Fibroblast of skin of left biceps (primary cell): ENCODE results near the gene PHF5A.

Experiments
- DNase-seq, 2 experiments: peaks; one replicate each; pipeline ENCODE4 v3.0.0-alpha.2; 2013; ENCODE audit warnings: low read depth in 2 of 2

The PHF5A gene, protein sequence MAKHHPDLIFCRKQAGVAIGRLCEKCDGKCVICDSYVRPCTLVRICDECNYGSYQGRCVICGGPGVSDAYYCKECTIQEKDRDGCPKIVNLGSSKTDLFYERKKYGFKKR

DNA sequence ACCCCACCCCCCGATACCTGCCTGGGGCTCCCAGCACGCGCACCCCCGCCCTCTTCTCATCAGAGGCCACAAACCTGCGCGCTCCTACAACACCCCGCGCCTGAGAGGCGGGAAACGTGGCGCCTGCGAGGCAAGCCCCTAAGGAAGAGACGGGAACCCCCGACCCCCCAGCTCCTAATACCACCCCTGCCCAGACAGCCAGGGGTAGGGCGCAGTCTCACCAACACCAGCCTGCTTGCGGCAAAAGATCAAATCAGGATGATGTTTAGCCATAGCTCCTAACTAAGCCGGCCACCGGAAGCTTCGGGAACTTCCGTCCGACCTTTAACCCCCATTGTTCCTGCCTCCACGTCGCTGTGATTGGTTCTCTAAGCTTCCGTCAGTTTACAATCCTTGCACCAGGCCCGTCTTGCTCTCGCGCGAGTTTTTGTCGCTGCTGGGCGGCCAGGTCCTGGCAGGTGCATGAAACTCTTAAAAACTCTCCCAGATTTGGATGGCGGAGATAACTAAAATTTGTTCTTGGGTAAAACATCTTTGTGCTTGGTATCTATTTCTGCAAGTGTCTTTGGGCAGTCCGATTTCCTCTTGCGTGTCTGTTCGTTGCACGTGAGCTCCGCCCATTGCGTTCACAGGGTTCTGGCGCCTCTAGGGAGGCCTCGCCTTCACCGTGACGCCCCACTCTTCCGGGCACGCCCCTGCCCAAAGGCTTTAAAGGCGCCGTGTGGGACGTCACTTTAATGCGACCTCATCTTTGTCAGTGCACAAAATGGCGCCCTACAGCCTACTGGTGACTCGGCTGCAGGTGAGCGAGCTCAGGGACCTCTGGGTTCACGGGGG, at the start of gene PHF5A, which contains the start of gene ACO2:
Gene PHF5A (minus strand): TSS at position 312 of the 837 bp plus-strand sequence. CDS start 39 bp downstream, at position 273.
Gene ACO2 (plus strand): TSS at position 737 of the 837 bp plus-strand sequence. CDS start 30 bp downstream, at position 767.
- DNase-seq, result peak; percentile 93 to 95

DNA sequence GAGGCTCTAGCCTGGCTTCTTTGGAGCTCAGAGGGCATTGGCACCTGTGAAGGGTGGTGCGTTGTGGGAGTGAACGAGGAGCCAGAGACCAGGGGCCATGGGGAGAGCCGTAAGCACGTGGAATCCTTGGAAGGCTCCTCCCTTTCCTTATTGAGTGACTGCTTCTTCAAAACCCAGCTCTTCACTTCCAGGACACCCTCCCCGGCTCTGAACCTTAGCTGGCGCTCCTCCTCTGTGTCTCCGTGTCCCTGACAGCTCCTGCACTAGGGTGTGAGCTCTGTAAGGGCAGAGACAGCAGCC, 49.5 kb upstream of the PHF5A start:
- no peak for DNase-seq

DNA sequence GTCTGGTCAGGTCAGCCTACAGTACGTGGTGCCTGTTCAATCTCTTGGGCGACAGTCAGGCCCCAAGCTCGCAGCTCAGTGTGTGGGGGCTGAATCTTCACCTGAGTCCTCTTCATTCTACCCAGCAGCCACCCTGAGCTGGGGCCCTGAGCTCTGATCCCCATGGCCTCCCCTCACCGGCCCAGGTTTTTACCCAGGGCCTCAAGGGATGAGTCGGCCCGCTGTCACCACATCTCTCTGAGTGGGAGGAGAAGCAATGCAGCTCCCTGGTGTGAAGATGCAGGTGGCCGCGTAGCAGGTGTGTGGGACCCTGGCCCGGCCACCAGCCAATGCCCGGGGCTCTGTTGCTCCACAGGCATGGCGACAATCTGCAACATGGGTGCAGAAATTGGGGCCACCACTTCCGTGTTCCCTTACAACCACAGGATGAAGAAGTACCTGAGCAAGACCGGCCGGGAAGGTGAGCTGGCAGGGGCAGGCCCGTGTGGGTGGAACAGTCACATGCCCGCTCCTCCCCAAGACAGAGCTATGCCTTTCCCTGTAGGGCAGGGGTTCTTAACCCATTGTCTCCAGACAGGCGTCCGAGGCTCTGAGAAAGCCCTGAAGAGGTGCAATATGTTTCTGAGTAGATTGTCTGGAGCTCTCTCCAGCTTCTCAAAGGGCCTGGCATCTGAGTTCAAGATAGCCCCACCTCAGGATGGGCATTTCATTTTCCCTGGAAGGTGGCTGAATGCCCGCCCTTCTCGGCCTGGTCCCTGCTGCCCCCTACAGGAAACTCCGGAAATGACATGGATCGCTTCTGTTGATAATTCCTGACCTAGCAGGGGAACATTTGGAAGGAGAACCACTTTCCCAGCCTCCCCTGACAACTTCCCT, 48.9 kb upstream of the PHF5A start:
- peak in 1 of 2 experiments; percentile 6 for DNase-seq

DNA sequence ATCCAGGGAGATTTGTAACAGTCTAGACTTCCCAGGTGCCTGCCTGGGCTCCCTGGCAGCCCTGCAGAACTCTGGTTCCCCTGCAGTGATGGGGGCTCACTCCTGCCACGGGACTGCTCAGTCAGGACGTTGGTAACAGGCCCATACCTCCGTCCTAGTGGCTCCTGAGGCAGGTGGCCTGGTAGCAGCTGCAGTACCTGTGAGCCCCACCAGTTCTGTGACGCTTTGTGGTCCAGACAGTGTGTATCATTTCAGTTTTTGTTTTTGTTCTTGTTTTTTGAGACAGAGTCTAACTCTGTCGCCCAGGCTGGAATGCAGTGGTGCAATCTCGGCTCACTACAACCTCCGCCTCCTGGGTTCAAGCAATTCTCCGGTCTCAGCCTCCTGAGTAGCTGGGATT, 48.0 kb upstream of the PHF5A start:
- no peak for DNase-seq

DNA sequence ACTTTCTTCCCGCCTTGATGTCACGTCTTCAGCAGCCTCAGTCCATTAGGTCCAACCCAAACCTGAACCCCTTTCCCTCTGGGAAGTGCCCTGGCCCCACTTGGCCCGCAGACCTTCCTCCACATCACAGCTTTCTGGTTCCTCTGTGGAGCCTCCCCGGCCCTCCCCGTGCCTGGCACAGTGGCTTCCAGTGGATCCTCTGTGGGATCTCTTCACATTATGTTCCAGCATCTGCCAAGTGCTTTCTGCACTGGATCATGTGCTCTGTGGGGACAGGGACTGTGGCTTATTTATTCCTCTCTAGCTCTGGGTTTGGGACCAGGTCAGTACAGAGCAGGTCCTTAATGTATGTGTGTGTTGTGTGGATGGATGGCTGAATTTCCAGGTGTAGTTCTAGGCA, 44.9 kb upstream of the PHF5A start:
- DNase-seq, result no peak

DNA sequence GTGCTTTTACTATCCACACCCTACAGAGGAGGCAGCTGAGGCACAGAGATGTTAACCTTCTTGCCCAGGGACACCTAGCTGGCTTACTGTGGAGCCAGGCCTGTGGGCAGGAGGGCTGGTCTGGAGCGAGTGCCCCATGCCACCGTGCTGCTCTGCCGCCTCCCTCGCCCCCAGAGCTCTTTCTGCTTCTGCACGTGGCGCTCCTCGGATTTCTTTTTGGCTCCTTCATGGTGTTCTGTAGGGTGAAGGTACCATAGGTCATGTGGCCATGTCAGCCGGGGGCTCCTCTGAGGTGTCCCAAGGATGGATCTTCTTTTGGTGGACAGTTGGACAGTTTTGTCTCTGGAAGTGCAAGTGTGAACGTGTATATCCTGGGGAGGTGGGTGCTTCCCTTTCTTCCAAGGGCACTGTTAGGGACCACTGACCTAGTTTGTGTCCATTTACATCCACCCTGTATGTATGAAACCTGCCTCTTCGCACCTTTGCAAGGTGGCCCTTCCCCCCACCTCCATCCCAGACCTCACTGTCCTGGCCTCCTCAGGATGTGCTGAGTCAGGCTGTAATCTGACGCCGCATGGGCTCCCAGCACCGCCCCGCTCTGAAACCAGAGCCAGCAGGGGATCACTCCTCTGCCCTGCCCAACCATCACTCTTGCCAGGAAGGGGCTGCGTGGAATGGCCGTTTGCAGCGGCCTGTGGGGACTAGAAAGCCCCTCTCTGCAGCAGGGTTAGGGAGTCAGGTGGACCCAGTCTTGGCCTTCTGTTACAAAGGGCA, 44.1 kb upstream of the PHF5A start:
- no peak for DNase-seq

DNA sequence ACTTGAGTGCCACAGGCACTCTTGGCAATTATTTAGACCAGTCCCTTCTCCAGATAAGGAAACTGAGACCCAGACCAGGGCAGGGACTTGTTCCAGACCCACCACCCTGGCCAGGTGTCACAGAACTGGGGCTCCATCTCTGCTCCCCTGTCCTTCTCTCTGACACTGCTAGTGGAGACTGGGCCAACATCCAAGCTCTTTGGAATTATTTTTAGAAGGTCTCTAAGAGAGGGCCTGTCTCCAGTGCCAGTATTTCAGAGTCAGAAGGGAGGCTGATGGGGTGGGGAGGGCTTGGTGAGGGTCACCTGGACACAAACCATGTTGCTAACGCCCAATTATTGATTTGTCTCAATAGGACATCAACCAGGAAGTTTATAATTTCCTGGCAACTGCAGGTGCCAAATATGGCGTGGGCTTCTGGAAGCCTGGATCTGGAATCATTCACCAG, 43.1 kb upstream of the PHF5A start:
- no peak for DNase-seq

DNA sequence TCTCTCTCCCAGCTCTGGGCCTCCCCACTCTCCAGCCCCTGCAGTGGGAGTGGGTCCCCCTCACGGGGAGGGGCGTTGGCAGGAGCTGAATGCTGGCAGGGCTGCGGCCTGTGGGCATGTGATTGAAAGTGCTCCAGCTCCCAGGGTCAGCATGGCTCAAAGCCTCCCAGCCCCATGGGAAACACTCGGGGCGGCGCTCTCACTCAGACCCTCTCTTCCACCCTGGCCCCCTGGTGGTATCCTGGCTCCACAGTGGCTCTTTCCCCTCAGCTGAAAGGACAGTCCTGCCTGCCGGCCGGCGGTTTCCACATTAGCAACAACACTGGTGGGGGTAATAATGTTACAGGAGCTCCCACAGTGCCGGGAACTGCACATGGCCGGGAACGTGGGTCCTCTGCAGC, 40.3 kb upstream of the PHF5A start:
- no peak for DNase-seq

DNA sequence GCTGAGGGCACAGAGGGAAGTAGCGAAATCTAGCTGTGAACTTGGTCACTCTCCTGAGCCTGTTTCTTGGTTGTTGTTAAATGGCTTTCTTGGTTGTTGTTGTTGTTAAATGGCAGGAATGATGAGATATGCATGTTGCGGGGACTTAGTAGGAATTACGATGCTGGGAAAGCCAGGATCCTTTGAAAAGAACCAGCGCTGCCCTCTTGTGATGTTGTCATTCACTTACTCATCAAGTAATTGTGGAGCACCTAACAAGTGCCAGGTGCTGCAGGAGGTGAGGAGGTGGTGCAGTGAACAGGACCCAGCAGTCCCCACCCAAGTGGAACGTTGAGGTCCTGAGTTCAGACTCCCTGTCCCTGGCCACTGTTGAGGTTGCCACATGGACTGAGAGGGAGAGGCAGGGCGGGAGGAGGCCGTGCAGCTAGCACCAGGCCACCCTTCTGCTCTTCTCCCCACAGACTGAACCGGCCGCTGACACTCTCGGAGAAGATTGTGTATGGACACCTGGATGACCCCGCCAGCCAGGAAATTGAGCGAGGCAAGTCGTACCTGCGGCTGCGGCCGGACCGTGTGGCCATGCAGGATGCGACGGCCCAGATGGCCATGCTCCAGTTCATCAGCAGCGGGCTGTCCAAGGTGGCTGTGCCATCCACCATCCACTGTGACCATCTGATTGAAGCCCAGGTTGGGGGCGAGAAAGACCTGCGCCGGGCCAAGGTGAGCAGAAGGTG, 39.0 kb upstream of the PHF5A start:
- DNase-seq, result no peak

DNA sequence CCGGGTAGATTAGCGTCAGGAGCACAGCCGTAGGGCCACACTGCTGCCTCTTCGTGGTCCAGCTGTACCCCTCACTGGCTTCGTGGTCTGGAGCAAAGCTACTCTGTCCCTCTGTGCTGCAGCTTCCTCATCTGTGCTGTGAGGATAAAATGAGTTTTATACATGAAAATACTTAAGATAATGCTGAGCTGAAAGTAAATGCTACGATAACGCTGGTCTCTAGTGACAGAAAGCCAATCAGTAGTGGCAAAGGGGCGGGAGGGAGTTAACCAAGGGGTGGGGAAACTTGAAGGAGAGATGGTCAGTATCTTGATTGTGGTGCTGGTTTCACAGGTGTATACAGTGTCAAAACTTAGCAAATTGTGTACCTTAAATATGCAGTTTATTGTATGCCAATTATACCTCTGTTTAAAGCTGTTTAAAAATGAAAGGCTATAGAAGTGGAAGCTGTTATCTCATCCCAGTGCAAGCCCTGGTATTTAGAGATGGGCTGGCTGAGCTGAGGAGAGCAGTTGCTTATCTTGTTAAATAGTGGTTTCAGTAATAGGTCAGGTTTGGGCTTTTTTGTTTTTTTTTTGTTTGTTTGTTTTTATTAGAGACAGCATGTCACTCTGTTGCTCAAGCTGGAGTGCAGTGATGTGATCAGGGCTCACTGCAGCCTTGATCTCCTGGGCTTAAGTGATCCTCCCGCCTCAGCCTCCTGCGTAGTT, 37.2 kb upstream of the PHF5A start:
- no peak for DNase-seq

DNA sequence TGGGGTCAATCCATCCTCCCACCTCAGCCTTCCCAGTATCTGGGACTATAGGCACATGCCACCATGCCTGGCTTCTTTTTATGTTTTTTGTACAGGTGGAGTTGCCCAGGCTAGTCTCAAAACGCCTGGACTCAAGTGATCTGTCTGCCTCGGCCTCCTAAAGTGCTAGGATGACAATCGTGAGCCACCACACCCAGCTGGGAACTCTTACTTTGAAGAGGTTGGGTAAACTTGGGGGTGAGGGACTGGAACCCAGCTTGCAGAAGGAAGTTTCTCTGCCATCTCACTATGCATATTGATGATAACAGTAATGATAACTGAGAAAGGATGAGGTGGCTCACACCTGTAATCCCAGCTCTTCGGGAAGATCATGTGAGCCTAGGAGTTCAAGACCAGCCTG, 36.3 kb upstream of the PHF5A start:
- DNase-seq, result no peak

DNA sequence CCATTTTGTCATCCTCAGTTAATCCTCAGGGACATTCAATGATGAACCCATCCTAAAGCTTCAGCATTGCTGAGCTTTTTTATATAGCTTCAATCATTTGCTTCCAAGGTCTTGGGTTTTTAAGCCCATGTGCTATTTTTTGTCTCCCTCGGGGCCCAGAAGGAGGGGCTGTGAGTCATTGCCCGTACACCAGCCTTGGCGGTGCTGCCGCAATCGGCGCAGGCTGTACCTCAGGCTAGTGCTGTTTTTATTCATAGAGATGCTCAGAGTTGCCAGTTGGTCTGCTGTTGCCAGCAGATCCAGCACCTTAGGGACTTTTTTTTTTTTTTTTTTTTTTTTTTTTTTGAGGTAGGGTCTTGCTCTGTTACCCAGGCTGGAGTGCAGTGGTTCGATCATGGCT, 35.9 kb upstream of the PHF5A start:
- no peak for DNase-seq

DNA sequence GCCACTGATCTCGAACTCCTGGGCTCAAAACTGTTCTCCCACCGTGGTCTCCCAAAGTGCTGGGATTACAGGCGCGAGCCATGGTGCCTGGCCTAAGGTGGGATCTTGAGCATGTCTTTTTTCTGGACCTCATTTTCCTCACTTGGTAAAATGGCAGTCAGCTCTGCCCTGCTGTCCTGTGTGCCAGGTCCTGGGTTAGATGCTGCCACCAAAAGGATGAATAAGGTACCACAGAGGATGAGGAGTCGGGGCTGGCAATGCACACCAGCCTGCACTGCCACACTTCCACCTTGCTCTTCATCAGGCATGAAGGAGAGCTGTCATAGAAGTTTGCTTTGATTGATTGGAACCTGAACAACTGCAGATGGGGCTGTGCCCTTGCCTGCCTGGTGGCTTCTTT, 32.7 kb upstream of the PHF5A start:
- DNase-seq, result no peak

DNA sequence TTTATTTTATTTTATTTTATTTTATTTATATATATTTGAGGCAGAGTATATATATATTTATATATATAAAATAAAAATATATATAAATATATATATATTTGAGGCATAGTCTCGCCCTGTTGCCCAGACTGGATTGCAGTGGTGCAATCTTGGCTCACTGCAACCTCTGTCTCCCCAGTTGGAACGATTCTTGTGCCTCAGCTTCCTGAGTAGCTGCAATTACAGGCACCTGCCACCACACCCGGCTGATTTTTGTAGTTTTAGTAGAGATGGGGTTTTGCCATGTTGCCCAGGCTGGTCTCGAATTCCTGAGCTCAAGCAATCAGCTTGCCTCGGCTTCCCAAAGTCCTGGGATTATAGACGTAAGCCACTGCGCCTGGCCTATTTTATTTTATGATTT, 31.8 kb upstream of the PHF5A start:
- no peak for DNase-seq

DNA sequence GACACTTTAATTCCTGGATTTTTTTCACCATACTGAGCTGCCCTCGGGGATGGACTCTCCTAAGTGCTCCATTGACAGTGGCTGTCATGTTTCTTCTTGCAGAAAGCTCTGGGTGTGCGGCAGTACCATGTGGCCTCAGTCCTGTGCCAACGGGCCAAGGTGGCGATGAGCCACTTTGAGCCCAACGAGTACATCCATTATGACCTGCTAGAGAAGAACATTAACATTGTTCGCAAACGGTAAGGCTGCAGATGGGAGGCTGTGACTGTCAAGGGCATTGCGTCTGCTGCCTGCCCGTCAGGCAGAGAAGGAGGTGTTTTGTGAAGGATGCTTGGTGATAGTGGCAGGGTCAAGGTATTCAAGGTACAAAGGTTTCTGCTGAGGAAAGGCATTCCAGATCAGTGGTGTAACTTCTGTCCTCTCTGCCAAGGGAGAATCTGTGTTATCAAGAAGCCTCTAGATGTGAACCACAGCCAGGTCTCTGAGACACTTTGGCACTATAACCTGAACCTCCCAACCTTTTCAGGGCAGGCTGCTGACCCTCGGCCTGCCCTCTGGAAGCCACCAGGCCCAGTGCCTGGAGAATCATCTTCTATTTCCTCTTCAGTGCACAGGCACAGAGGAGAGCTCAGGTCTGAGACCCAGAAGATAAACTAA, 31.3 kb upstream of the PHF5A start:
- no peak for DNase-seq

DNA sequence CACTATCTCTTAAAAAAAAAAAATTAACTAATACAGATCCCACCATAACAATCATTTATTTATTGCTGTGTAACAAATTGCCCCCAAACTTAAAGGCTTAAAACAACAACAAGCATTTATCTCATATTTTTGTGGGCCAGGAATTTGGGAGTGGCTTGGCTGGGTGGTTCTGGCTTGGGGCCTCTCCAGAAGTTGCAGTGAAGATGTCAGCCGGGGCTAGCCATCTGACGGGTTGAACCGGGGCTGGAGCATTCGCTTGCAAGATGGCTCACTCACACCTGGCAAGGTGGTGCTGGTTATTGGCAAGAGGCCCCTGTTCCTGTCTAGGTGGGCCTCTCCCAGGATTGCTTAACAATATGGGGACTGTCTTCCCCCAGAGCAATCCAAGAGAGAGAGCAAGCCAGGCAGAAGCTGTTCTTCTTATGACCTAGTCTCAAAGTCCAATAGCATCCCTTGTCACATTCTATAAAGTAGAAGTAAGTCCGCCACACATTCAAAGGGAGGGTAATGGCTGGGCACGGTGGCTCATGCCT, 29.9 kb upstream of the PHF5A start:
- no peak for DNase-seq

DNA sequence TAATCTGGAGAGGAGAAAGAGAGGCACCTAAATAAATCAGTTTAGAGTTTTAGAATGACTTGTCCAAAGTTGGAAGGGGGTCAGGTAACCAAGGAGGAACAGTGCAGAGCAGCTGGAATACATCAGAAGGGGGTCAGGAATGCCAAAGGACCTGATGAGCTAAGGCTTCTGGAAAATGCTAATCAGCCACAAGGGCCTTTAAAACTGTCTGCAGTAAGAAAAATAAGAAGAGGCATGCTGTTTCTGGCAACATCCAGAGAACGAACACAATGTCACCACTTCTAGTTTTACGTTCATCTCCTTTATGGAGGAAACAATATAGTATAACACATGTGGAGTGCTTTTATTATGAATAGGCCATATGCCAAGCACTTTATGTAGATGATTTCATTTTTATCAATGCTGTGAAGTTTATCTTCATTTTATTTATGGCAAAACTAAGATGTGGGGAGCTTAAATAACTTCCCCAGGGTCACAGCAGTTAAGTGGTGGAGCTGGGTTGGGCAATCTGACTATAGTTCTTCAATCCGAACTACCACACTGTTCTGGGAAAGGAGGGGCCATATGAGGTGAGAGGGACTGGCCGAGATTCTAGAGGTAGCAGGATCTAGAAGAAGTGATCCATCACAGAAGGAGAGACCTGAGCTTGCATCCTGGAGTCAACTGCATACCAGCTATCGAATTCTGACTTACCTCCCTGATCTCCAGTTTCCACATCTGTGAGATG, 23.0 kb upstream of the PHF5A start:
- peak in 1 of 2 experiments; percentile 16 for DNase-seq

DNA sequence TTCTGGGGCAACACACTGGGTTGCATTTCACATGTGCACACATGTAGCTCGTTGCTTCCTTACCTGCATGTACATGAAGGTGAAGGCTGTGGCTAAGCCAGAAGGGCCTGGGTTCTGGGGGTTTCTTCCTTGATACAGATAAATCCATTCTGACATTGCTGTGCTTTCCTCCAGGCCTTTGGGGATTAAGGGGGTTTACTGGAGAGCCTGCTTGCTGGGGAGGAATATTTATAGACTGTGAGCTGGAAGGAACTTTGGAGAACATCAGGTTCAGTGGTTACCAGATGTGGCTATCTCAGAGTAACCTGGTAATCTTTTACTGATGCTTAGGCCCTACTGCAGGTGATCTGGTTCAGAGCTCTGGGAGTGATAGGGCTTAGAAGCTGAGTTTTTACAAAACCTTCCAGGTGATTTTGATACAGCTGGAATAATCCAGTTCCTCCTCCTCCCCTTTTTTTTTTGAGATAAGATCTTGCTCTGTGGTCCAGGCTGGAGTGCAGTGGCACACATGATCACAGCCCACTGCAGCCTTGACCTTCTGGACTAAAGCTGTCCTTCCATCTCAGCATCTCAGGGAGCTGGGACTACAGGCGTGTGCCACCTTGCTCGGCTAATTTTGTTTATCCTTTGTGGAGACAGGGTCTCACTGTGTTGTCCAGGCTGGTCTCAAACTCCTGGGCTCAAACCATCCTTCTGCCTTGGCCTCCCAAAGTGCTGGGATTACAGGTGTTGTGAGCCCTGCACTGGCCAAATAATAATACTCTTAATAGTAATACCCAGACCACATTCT, 20.3 kb upstream of the PHF5A start:
- no peak for DNase-seq
